GM12872 (cell line): ENCODE results near the gene TAOK1.
A peak's percentile ranks its signal among the peaks of the same experiment; 100 is the strongest.

Experiments used
- TF ChIP-seq, protein P1 (sequence below): IDR thresholded peaks from 3 replicates; pipeline ENCODE4 v1.5.1; 2011; ENCODE audit warnings: low read depth, mild to moderate bottlenecking, low read length, moderate library complexity; ENCODE audit not compliant: insufficient read depth

TAOK1 gene

DNA sequence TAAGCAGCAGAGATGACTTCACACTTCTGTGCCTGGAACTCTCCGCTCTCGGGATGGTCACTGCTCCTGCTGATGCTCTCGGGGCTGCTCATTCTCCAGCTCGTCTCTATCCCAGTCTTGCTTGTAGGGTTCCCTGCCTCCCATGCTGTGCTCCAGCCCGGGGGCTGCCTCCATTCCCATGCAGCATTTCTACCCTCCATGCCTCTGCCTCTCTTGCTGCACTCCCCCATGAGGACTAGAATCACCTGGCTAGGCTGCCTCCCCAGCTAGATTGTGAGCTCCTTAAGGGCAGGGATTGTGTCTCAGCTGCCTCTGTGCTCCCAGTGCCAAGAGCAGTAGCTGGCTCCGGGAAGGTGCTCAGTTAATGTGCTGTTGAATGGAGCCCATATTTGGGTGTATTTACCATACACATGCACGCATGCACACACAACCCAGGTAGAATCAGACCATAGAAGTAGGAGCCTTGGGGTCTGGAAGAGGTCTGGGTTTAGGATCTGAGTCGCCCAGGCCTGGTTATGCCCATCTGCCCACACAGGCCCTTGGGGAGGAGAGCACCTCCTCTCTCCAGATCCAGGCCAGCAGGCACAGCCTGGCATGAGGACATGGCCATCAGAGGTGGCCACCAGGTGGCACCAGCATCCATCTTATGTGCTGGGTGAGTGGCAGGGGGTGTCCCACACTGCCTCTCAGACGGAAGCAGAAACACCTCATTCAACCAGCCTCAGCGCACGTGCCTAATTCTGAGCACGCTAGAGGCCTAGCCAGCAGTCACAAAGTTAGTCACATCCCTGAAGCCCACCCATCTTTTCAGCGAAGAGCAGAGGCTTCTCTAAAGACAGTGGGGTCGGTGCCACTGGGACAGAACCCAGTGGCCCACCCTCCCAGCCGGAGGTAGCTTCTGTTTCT is 190.0 kb downstream of the TAOK1 start:
- TF ChIP-seq, protein P1, sequence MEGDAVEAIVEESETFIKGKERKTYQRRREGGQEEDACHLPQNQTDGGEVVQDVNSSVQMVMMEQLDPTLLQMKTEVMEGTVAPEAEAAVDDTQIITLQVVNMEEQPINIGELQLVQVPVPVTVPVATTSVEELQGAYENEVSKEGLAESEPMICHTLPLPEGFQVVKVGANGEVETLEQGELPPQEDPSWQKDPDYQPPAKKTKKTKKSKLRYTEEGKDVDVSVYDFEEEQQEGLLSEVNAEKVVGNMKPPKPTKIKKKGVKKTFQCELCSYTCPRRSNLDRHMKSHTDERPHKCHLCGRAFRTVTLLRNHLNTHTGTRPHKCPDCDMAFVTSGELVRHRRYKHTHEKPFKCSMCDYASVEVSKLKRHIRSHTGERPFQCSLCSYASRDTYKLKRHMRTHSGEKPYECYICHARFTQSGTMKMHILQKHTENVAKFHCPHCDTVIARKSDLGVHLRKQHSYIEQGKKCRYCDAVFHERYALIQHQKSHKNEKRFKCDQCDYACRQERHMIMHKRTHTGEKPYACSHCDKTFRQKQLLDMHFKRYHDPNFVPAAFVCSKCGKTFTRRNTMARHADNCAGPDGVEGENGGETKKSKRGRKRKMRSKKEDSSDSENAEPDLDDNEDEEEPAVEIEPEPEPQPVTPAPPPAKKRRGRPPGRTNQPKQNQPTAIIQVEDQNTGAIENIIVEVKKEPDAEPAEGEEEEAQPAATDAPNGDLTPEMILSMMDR = peak; percentile 96

DNA sequence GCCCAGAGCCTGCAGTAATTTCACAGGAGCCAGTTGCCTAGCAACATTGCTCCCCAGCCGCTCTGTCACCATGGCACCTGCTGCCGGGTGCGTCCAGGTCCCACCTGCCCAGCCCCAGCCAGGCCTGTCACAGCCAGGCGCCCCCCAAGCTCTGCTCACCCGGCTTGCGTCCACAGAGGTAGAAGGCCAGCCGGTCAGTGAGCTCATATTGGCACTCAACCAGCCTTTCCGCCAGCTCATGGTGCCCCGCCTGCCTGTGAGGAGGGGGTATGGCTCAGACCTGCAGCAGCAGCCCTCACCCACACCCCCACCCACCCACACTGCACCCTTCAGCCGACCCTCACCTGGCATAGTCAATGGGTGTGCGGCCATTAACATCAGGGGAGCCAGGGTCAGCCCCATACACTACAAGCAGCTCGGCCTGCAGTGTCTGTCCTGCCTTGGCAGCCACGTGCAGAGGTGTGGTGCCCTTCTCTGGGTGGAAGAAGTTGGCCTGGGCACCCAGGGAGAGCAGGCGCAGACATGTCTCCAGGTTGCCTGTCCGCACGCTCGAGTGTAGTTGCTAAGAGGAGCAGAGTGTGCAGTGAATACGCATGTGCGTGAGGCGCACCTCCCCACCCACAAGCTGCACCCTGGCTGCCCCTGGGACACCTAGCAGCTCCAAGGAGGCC is 191.6 kb downstream of the TAOK1 start:
- TF ChIP-seq, protein P1 = no peak

DNA sequence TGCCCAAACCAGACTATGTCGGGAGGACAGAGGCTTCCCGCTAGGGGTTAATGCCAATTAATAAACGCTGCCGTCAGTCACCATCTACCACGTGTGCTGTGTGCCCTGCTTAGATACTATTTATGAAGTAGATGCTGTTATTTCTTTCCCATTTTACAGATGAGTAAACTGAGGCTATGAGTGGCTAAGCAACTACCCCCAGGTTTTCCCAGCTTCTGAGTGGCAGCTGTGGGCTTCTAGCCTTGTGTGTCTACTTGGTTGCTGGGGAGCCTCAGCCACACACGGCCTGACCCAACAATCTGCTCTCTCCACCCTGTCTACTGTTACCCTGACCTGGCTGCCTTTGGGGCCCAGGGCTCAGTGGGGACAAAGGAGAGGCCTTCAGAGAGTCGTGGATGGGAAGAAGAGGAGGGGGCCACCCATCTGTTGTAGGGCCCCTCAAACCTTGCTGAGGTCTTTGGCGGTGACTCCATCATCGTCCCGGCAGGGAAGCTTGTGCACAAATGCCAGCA is 192.1 kb downstream of the TAOK1 start:
- TF ChIP-seq, protein P1 = no peak

DNA sequence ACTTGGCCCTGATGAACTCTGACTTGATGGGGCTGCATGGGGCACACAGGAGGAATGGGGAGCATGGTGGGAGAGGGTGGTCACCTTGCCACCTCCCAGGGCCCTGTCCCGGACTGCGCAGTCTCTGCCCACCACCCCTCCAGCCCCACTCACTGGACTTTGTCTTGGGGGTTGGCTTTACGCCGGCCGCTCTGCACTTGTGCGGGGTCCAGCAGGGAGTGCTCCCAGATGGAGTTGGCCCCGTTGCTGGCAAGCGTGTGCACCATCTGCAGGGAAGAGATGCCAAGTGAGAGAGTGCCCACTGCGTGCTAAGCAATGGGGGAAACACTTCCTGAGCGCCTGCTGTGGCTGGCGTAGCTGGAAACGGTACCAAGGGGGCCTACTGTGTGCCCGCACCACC is 192.6 kb downstream of the TAOK1 start:
- TF ChIP-seq, protein P1 = no peak

DNA sequence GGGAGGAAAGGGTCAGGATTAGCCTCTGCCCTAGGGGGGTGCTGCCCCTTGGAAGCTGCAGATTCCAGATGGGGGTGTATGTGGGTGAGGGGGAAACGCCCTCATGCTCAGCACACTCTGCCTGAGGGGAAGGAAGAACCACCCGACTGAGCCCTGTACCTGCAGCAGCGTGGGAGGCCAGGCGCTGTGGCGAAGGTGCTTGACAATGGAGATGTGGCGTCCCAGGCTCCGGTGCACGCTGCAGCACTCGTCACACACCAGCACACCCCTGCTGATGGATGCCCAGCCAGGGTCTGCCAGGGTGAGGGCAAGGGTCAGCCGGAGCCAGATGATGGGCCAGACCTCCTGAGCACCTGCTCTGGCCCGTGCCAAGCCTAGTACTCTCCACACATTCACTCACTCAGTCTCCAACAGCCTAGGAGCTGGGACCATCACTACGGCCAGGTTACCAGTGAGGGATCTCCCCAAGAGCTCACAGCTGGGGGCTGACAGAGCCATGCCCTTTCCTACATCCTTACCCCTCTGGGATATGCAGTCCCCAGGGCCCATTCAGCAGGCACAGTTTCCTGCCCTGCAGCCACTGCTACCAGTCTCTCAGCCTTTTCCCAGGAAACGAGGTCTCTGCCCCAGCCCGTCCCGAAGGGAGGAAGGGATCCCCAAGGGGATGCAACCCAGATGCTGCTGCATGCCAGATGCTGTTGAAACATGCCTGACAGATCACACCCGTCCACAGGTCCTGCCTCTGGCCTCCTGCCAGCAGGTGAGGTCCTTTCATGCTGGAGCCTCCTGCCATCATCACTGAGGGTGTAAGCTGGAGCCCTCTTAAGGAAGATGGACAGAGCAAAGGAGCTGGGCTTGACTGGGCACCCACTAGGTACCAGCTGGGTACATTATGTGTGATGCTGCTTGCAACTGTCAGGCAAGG is 193.4 kb downstream of the TAOK1 start:
- TF ChIP-seq, protein P1 = no peak

DNA sequence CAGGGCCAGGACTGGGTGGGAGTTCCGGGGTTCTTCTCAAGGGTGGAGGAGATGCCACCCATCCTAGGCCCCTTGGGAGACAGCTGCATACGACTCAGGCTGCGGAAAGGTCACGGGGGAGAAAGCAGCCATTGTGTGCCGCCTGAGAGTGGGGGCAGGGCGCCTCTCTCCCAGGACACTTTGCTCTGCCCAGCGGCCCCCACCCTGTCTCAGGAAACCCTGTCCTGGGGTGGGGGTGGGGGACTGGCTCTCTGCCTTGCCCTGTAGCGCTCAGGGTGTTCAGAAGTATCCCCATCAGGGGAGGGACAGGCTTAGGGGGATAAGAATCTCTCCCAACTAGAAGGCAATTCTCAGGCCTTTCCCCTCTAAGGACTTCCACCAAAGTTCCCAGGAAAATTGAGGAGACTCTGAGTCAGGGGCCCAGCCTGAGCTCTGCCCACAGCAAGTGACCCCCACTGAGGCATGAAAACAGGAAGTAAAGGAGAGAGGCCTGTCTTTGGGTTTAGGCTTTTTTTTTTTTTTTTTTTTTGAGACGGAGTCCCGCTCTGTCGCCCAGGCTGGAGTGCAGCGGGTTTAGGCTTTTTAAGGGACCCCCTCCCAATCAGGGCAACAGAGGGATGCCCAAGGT is 194.4 kb downstream of the TAOK1 start:
- TF ChIP-seq, protein P1 = no peak
